COLO829 (cell line): ENCODE data around the gene ZSWIM8.
"Not testable (repeated sequence)": the region's sequence is repeated elsewhere in the genome, so short reads cannot be mapped to it uniquely, and the experiment has no call there.

Experiments used
- DNase-seq: peaks from one replicate; pipeline ENCODE4 v3.0.0; 2012; ENCODE audit warnings: low spot score

Gene ZSWIM8, protein sequence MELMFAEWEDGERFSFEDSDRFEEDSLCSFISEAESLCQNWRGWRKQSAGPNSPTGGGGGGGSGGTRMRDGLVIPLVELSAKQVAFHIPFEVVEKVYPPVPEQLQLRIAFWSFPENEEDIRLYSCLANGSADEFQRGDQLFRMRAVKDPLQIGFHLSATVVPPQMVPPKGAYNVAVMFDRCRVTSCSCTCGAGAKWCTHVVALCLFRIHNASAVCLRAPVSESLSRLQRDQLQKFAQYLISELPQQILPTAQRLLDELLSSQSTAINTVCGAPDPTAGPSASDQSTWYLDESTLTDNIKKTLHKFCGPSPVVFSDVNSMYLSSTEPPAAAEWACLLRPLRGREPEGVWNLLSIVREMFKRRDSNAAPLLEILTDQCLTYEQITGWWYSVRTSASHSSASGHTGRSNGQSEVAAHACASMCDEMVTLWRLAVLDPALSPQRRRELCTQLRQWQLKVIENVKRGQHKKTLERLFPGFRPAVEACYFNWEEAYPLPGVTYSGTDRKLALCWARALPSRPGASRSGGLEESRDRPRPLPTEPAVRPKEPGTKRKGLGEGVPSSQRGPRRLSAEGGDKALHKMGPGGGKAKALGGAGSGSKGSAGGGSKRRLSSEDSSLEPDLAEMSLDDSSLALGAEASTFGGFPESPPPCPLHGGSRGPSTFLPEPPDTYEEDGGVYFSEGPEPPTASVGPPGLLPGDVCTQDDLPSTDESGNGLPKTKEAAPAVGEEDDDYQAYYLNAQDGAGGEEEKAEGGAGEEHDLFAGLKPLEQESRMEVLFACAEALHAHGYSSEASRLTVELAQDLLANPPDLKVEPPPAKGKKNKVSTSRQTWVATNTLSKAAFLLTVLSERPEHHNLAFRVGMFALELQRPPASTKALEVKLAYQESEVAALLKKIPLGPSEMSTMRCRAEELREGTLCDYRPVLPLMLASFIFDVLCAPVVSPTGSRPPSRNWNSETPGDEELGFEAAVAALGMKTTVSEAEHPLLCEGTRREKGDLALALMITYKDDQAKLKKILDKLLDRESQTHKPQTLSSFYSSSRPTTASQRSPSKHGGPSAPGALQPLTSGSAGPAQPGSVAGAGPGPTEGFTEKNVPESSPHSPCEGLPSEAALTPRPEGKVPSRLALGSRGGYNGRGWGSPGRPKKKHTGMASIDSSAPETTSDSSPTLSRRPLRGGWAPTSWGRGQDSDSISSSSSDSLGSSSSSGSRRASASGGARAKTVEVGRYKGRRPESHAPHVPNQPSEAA (N-terminal part only)

GRCh38 chr10:73785211-73785720 is at the start of gene ZSWIM8:
ZSWIM8 (plus strand) TSS chr10:73785606; CDS start chr10:73785879, 273 bp downstream.
- peak; percentile 89 for DNase-seq

- DNase-seq = not testable (repeated sequence)
These were observed 44.7 kb upstream of the ZSWIM8 start for GRCh38 chr10:73740501-73741254.

GRCh38 chr10:73742454-73742734 is 43.0 kb upstream of the ZSWIM8 start:
- DNase-seq = no peak

GRCh38 chr10:73743327-73743904 is 42.0 kb upstream of the ZSWIM8 start:
- no peak for DNase-seq

DNA sequence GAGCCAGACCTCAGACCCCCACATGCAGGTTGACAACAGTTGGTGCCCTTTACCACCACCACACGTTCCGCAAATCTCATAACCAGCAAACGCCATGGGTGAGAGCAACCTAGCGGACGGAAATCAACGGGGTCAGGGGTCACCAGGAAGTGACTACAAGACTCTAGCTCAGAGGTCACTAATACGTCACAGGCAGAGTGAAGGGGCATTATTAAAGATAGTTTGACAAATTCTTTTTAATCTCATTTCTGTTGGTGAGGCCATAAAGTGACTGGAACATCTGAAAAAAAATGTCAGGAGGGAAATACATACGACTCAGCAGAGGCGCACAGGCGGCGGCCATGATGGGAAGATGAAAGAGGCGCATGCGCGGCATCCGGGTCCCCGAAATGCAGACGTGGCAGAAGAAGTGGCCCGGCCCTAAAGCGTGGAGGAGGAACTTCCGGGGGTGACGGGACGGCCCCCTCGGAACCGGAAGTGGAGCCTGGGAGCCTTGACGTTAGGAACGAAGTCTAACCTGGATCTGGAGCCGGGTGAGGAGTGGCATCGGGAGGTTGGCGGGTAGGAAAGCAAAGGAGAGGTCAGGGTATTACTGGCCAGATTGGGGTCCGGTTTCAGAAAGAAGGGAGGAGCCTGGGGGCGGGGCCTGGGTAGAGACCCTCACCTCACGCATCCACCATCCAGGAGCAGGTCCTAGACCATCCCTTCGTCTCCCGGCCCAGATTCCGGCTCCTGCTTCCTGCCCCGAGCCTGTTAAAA is 41.3 kb upstream of the ZSWIM8 start, which contains the start of gene SEC24C:
Gene SEC24C, plus strand, starts transcription at position 468 of the 759 bp plus-strand sequence. CDS start 2,461 bp downstream, outside the sequence.
- peak; percentile 95 for DNase-seq

DNA sequence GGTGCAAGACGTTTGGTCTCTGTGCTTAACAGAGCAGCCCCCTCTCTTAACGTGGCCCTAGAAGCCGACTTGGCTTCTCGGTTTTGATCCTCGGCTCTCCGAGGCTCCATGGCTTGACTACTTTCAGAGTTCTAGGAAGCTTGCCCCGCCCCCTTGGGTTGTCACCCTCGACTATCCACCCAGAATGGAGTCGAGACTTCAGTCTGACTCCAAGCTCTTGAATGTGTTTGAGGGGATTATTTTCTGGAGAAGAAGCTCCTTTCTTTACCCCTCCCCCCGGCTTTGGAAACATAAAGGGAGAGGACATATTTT is 40.8 kb upstream of the ZSWIM8 start:
- peak; percentile 42 for DNase-seq

GRCh38 chr10:73746721-73747120 is 38.7 kb upstream of the ZSWIM8 start:
- DNase-seq = no peak

DNA sequence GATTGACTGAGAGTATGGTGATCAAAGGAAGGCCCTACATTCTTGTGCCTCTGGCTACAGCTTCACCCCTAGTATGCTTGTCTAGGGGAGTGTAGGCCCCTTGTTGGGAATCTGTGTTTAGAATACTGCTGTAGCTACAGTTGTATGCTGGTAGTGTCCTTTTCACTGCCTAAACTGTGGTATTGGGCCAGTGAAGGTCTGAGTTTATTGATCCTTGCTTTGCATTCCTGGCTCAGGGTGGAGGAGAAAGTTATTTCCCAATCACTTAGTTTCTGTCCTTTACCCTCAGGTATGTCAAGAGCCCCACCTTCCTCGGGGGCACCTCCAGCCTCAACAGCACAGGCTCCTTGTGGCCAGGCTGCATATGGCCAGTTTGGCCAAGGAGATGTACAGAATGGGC is 34.6 kb upstream of the ZSWIM8 start:
- no peak for DNase-seq

GRCh38 chr10:73756183-73756582 is 29.2 kb upstream of the ZSWIM8 start:
- DNase-seq = no peak

DNA sequence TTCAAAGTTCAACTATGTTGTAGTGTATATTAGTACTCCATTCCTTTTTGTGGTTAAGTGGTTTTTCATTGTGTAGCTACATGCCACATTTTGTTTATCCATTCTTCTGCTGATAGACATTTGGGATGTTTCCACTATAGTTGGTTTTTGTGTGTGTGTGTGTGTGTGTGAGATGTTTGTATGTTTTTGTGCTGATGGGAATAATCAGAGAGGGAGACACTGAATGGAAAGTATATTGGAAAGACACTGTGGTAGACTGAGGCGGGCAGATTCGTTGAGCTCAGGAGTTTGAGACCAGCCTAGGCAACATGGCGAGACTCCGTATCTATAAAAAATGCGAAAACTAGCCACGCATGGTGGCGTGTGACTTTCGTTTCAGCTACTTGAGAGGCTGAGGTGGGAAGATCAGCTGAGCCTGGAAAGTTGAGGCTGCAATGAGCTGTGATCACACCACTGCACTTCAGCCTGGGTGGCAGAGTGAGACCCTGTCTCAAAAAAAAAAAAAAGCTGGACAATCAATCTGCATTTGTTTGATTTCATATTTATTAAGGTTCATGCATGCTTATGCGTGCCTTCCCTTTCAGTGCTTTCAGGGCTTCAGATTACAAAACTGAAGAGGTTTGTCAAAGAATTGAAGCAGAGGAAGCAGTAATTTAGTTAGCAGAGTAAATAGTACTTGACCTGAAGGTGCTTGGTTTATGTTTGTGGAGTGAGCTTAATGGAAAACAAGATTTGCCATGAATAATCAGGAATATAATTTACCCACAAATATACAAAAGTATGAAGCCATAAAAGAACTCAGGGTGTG is 26.5 kb upstream of the ZSWIM8 start:
- no peak for DNase-seq

GRCh38 chr10:73759512-73760115 is 25.8 kb upstream of the ZSWIM8 start:
- DNase-seq = no peak

DNA sequence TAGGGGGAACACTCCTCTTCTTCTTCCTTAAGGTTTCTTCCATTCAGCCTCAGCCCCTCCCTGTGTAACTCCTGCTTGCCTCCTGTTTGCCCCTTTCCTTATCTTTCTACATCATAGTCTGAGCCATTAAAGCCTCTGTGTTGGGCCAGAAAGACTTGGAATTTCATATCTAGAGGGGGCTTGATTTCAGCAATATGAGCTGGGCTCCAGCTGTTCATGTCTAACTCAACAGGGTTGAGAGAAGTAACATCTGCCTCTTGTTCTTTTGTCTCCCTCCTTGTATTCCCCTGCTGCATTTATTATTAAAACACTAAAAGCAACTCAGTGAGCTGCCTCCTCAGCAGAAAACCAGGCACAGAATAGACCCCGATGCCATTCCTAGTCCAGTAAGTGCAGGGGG is 23.6 kb upstream of the ZSWIM8 start:
- no peak for DNase-seq

- no peak for DNase-seq
These were observed 22.5 kb upstream of the ZSWIM8 start for GRCh38 chr10:73762915-73763314.

- no peak for DNase-seq
These were observed 22.1 kb upstream of the ZSWIM8 start for GRCh38 chr10:73763343-73763742.

GRCh38 chr10:73765066-73765465 is 20.3 kb upstream of the ZSWIM8 start:
- DNase-seq = no peak

GRCh38 chr10:73768881-73769280 is 16.5 kb upstream of the ZSWIM8 start:
- no peak for DNase-seq

DNA sequence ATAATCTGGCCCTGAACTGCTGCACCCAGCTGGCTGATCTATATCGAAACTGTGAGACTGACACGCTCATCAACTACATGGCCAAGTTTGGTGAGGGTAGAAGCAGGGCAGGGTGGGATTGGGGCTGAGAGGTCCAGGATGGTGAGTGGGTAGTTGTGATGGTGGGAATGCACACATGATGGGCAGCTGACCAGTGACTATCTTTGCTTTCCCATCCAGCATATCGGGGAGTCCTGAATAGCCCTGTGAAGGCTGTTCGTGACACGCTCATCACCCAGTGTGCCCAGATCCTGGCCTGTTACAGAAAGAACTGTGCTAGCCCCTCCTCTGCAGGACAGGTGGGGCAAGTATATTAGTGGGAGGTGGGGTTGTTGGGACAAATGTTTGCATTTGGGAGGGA is 16.0 kb upstream of the ZSWIM8 start:
- DNase-seq = no peak

- peak; percentile 84 for DNase-seq
These were observed 13.6 kb upstream of the ZSWIM8 start for GRCh38 chr10:73771722-73772280.
